ENCODE data around the gene SLC29A3.

SLC29A3 gene

GRCh38 chr10:71300555-71301370, 18.3 kb upstream of the SLC29A3 start:
- DNase-seq (ENCODE audit: low read depth in 2 of 2) = no peak

DNA sequence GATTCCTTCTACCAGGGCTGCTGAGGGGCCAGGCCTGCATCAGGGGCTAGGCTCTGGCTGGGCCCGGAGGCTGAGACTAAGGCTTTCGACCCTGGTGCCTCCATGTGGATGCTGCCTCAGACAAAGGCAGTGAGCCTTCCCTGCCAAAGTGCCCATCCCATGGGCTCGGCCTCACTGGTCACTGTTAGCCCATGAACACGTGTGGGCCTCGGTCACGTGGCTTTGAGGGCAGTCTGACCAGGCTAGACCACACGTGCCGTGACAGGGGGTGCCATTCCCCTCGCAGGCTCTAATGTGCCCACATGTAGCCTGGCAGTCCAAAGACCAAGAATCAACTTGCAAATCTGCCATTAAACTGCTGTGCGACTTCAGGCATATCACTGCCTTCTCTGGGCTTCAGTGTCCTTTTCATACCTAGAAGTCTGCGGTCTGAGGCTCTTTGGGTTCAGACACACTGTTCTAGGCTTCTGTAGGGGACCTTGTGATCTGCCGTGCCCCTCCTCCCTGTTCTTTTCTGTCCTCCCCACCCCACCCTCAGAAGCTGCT, 17.6 kb upstream of the SLC29A3 start:
- DNase-seq (ENCODE audit: low read depth in 2 of 2) = no peak

DNA sequence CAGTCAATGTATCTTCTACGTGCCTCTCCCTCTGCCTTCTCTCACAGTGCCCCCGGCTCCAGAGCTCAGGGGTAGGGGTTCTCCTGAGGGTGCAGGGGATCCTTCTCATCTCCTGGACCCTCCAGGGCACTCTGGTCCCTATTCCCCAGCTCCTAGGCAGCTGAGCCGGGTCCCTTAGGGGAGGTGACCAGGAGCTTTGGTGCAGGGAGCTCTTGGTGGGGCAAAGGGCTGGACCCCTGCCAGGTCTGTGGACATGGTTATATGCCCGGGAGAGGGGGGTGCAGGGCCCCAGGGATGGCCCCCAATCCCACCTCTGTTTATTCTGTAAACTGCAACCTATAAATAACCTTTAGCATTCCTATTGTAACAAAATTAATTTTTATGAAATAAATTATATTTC, 16.6 kb upstream of the SLC29A3 start:
- no peak for DNase-seq (ENCODE audit: low read depth in 2 of 2)

GRCh38 chr10:71302874-71303568, 16.0 kb upstream of the SLC29A3 start:
- no peak for DNase-seq (ENCODE audit: low read depth in 2 of 2)

GRCh38 chr10:71303569-71303907, 15.5 kb upstream of the SLC29A3 start:
- no peak for DNase-seq (ENCODE audit: low read depth in 2 of 2)

GRCh38 chr10:71304914-71305313, 14.1 kb upstream of the SLC29A3 start:
- DNase-seq (ENCODE audit: low read depth in 2 of 2) = no peak

DNA sequence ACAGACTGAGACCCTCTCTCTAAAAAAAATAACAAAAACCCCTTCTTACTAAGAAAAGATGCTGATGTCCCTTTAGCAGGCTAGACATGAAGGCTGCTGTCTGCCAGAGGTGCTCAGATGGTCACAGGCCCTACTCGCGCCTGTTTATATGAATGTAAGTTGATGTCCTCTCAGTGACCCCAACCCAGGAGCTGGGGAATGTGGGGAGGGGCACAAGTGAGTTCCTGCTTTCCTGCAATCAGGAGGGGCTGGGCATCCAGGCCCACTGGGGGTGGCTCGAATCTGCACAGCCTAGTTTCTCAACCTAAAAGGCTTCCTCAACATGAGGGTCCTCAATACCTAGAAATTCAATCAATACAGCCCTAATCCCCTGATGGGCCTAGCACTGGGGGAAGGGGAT, 12.1 kb upstream of the SLC29A3 start:
- no peak for DNase-seq (ENCODE audit: low read depth in 2 of 2)

DNA sequence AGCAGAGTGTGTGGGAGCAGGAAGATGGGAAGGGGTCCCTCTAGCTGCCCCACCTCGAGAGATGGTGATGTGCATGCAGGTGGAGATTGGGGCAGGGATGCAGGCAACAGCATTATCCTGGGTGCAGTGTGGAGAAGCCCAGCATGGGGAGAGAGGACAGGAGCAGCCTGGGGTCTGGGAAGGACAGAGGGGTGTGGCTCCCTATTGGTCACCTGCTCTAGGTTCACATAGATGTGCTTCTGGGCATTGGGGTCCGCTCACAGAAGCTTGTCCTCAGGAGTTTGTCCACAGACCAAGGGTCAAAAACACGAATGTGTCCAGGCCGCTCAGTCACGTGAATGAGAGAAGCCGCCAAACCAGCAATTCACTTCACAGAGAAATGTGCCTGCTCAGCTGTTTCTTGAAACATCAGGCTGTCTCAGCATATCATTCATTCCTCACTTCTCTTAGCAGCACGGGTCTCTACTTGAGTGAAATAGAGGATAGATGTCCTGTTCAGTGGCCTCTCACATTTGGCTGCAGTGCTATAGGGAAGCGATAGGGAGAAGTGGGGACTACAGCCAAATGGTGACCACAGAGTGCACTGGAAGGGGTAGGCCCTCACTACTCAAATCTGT, 11.5 kb upstream of the SLC29A3 start:
- DNase-seq (ENCODE audit: low read depth in 2 of 2) = no peak

DNA sequence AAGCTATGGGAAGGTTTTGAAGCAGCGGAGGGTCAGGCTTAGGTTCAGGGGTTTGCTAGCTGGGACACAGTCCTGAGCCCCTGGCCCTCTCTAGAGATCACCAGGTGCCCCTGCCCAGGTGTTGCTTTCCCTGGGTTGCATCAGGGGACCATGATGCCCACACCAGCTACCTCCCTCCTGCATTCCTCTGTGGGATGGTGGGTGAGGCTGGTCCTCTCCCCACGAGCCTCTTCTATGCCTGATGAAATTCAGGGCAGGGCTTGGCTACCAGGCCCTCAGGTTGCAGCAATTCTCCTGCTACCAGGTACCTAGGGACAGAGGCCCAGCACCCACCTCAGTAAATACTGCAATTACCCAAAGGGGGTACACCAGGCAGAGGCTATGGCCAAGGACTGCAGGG, 10.8 kb upstream of the SLC29A3 start:
- no peak for DNase-seq (ENCODE audit: low read depth in 2 of 2)

- no peak for DNase-seq (ENCODE audit: low read depth in 2 of 2)
Measured at GRCh38 chr10:71308985-71309384, 10.1 kb upstream of the SLC29A3 start.

- DNase-seq (ENCODE audit: low read depth in 2 of 2) = no peak
Measured at GRCh38 chr10:71309919-71310318, 9.1 kb upstream of the SLC29A3 start.

DNA sequence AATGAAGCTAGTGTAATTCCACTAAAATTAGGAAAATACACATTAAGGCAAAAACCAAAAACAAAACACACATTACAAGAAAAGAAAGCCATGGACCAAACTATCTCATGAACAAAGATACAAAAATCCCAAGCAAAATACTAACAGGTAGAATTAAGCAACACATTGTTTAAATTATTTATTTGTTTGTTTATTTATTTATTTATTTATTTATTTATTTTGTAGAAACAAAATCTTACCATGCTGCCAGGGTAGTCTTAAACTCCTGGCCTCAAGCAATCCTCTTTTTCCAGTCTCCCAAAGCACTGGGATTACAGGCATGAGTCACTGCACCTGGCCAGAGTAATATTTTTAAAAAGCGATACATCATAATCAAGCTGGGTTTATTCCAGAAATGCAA, 6.8 kb upstream of the SLC29A3 start:
- no peak for DNase-seq (ENCODE audit: low read depth in 2 of 2)

DNA sequence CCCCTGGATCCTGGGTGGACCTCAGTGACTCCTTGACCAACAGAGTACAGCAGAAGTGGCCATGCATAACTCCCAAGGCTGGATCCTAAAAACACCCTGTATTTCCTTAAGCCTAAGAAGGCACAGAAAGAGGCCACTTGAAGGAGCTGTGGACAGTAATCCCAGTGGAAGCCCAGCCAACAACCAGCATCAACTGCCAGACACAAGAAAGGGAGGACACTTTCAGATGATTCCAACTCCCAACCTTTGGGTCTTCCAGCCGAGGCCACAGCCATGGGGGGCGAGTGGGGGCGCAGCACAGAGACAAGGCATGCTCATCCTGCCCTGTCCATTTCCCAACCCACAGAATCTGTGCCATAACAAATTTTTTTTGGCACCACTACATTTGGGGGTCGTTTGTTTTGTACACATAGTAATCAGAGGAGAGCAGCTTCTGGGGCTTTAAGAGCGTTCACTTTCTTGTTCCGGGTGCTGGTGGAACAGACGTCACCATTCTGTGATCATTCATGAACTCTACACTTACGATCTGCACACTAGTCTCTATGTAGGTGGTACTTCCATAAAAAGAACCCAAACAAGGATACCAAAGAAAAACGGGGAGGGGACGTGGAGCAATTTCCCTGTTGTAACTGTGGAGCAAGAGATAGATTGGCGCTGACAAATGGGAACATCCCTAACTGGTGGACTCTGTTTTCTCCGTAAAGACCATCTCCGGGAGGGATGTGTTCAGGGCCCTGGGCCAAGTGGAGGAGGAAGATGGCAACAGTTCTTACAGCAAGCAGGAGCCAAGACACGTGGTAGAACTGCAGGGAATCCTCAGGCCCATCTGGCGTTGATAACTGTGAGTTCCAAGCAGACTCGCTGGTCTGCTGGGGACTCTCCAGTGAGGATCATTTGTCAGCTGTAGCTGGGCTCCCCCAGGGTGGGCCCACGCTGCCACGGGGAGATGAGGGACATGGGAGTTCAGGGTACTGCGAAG, 6.0 kb upstream of the SLC29A3 start:
- peak; percentile 55 to 58 for DNase-seq (ENCODE audit: low read depth in 2 of 2)

- DNase-seq (ENCODE audit: low read depth in 2 of 2) = peak; percentile 14 to 17
Measured at GRCh38 chr10:71314028-71314693, 4.9 kb upstream of the SLC29A3 start.

GRCh38 chr10:71314694-71315225, 4.3 kb upstream of the SLC29A3 start:
- no peak for DNase-seq (ENCODE audit: low read depth in 2 of 2)

- no peak for DNase-seq (ENCODE audit: low read depth in 2 of 2)
Measured at GRCh38 chr10:71316056-71316785, 2.8 kb upstream of the SLC29A3 start.

- DNase-seq (ENCODE audit: low read depth in 2 of 2) = no peak
Measured at GRCh38 chr10:71316786-71317160, 2.3 kb upstream of the SLC29A3 start.

DNA sequence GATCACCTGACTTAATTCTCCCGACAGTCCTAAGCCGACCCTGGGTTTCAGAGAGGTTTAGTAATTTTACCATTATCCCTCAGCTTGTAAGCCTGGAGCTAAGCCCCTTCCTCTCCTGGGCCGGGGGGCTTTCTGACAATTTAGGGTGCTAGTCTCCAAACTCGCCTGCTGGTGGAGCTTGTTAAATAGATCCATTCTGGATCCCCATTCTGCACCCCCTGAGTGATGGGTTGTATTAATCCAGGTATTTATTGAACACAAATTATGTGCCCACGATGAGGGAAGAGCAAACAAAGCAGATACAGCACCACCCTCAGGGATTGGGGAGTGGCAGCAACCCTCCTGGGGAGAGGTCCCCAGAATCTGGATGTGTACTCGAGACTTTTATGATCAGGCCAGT, 1.3 kb upstream of the SLC29A3 start:
- DNase-seq (ENCODE audit: low read depth in 2 of 2) = no peak

DNA sequence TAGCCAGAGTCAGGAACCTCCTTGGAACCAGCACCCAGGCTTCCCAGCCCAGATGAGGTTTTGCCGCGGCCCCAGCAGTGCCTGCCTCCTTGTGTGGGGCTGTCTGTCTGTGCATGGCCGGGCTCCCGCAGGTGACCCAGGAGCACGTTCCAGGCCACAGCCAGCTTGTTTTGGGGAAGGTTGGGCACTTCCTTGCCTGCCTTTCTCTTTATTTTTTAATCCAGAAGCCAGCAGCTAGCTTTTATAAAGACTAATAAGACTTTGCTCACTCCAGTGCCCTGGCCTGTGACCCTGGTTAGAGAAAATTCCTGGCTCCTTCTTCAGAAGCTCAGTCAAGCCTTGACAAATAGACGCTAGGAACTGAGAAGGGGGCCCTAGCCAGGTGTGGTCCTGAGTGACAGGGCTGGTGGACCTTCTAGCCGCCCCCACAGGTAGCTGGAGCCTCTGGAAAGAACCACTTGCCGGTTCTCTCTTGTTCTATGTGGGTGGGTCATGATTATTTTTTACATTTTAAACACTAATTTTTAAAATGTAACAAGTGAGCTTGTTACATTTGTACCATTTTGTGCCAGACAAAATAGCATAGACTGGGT, 837 bp downstream of the SLC29A3 start:
- no peak for DNase-seq (ENCODE audit: low read depth in 2 of 2)

DNA sequence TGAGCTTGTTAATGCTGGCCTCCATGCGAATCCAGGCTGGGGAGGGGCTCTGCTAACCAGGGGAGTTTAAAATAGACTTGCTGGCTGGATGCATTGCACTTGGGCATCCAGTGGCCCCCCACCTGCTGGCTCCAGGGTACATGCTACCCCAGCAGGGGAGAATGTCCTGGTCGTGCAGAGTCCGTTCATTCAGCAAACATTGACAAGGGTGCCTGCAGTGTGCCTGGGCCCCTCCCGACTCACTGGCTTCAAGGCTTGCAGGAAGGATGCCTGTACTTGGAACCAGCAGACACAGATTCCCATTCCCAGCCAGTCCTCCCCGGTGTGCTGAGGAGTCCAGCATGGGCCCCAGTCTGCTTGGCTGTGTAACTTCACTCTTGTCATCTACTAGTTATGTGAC, 1.5 kb downstream of the SLC29A3 start:
- DNase-seq (ENCODE audit: low read depth in 2 of 2) = no peak
